DMS53 (cell line): ENCODE results near the gene NMT1.

Experiments used
- DNase-seq: peaks from one replicate; lab custom pipeline; 2025; lab: John Stamatoyannopoulos, UW

The NMT1 gene

GRCh38 chr17:45104907-45105624, 43.9 kb downstream of the NMT1 start:
- no peak for DNase-seq

GRCh38 chr17:45106096-45106495, 45.0 kb downstream of the NMT1 start:
- DNase-seq = no peak

GRCh38 chr17:45106582-45106981, 45.5 kb downstream of the NMT1 start:
- no peak for DNase-seq

GRCh38 chr17:45107293-45108010, 46.3 kb downstream of the NMT1 start:
- DNase-seq = no peak

- no peak for DNase-seq
These were observed 46.9 kb downstream of the NMT1 start for GRCh38 chr17:45108051-45108450.

- peak; percentile 55 for DNase-seq
These were observed 47.7 kb downstream of the NMT1 start for GRCh38 chr17:45108595-45109521.

- DNase-seq = no peak
These were observed 49.8 kb downstream of the NMT1 start for GRCh38 chr17:45110676-45111611.

- DNase-seq = no peak
These were observed 50.7 kb downstream of the NMT1 start for GRCh38 chr17:45111850-45112249.

GRCh38 chr17:45112559-45113423, 51.7 kb downstream of the NMT1 start:
- no peak for DNase-seq

- DNase-seq = no peak
These were observed 52.3 kb downstream of the NMT1 start for GRCh38 chr17:45113424-45113754.

GRCh38 chr17:45114117-45114932, 53.2 kb downstream of the NMT1 start:
- DNase-seq = peak; percentile 49

- DNase-seq = no peak
These were observed 54.0 kb downstream of the NMT1 start for GRCh38 chr17:45115015-45115625.

GRCh38 chr17:45115871-45116270, 54.8 kb downstream of the NMT1 start:
- DNase-seq = no peak

GRCh38 chr17:45116434-45117016, 55.4 kb downstream of the NMT1 start:
- DNase-seq = no peak

- DNase-seq = peak; percentile 44
These were observed 56.2 kb downstream of the NMT1 start for GRCh38 chr17:45117334-45117733.

- no peak for DNase-seq
These were observed 56.9 kb downstream of the NMT1 start for GRCh38 chr17:45117848-45118646.

- no peak for DNase-seq
These were observed 57.6 kb downstream of the NMT1 start for GRCh38 chr17:45118691-45119090.

GRCh38 chr17:45119964-45120363, 58.8 kb downstream of the NMT1 start:
- no peak for DNase-seq
